ENCODE measurements around the gene ABCB1. TPM values are rescaled to one million over a fixed set of nuclear protein-coding genes. Genes with fewer than 3 reads are reported as not detected.

Gene ABCB1
- total RNA-seq, 6 experiments from 2014 or later, result 29.4 to 68.5 (median 51.0) TPM

- intact Hi-C loops (cut with DNase I), result no loop called here
Measured at GRCh38 chr7:87507446-87507845, 93.2 kb downstream of the ABCB1 start.

GRCh38 chr7:87506246-87507180, 94.2 kb downstream of the ABCB1 start:
- intact Hi-C loops (cut with DNase I), result no loop called here
- Histone ChIP-seq H3K4me3 (no peak overlapping the region), H3K9me3 (no peaks in the 10 kb centered on the region), H3K27me3 (no peaks in the 10 kb centered on the region), H3K27ac (peak overlapping the region in 1 of 3 donors; percentile 13), H3K36me3 (peaks cover 0 to 13% (median 0%) of the 10 kb centered on the region in 4 donors), H3K4me1 (no peaks in the 10 kb centered on the region)
- TF ChIP-seq POLR2A (IDR thresholded peaks at IDR 0.05) (no peak), CTCF (IDR thresholded peaks at IDR 0.05) (peak; percentile 47 to 57 (median 49))
- no peak for DNase-seq
- WGBS (ENCODE audit: insufficient coverage, low coverage, low lambda C conversion rate, missing lambda C conversion rate), result 37% methylated on average over 2 of the region's 3 CpGs
- peak; percentile 45 to 56 (median 54) for ATAC-seq

More at GRCh38 chr7:87507446-87507845, 93.2 kb downstream of the ABCB1 start:
- no peak for DNase-seq
- Histone ChIP-seq H3K27me3 (no peaks in the 10 kb centered on the region), H3K27ac (no peak overlapping the region), H3K9me3 (no peaks in the 10 kb centered on the region), H3K36me3 (peaks cover 0 to 14% (median 0%) of the 10 kb centered on the region in 4 donors), H3K4me1 (no peaks in the 10 kb centered on the region), H3K4me3 (no peak overlapping the region)
- ATAC-seq, result peak; percentile 40 to 62 (median 50)
- 50% methylated on average over 3 of the region's 3 CpGs for WGBS (ENCODE audit: insufficient coverage, low coverage, low lambda C conversion rate, missing lambda C conversion rate)
- TF ChIP-seq CTCF (IDR thresholded peaks at IDR 0.05), result peak in 3 of 4 donors; percentile 19 to 43 (median 29)
- TF ChIP-seq POLR2A (IDR thresholded peaks at IDR 0.05), result no peak

GRCh38 chr7:87505557-87506245, 95.0 kb downstream of the ABCB1 start:
- Histone ChIP-seq H3K36me3 (peaks cover 0 to 13% (median 0%) of the 10 kb centered on the region in 4 donors), H3K4me3 (no peak overlapping the region), H3K27me3 (no peaks in the 10 kb centered on the region), H3K9me3 (no peaks in the 10 kb centered on the region), H3K27ac (peak overlapping the region in 1 of 3 donors; percentile 13), H3K4me1 (no peaks in the 10 kb centered on the region)
- 44% methylated on average over 5 of the region's 5 CpGs for WGBS (ENCODE audit: insufficient coverage, low coverage, low lambda C conversion rate, missing lambda C conversion rate)
- TF ChIP-seq CTCF (IDR thresholded peaks at IDR 0.05) (no peak), POLR2A (IDR thresholded peaks at IDR 0.05) (no peak)
- peak in 1 of 4 donors; percentile 10 for ATAC-seq
- intact Hi-C loops (cut with DNase I), result no loop called here
- DNase-seq, result no peak

- Histone ChIP-seq H3K4me3 (no peak overlapping the region), H3K4me1 (no peaks in the 10 kb centered on the region), H3K27ac (peak overlapping the region in 1 of 3 donors; percentile 13), H3K9me3 (no peaks in the 10 kb centered on the region), H3K36me3 (peaks cover 0 to 13% (median 0%) of the 10 kb centered on the region in 4 donors), H3K27me3 (no peaks in the 10 kb centered on the region)
- no peak for DNase-seq
- TF ChIP-seq POLR2A (IDR thresholded peaks at IDR 0.05) (no peak), CTCF (IDR thresholded peaks at IDR 0.05) (no peak)
- intact Hi-C loops (cut with DNase I), result no loop called here
- ATAC-seq, result peak in 3 of 4 donors; percentile 61 to 75 (median 62)
- 22% methylated on average over 5 of the region's 5 CpGs for WGBS (ENCODE audit: insufficient coverage, low coverage, low lambda C conversion rate, missing lambda C conversion rate)
Measured at GRCh38 chr7:87505122-87505521, 95.6 kb downstream of the ABCB1 start.
